WI38 (cell line): ENCODE results near the gene ZNF441.

Source experiments
- H3K4me3 ChIP-seq: 2 replicates; pipeline ENCODE4 v1.5.1; 2011; ENCODE audit warnings: low read depth, mild to moderate bottlenecking, control low read depth, low read length
- CTCF ChIP-seq: IDR thresholded peaks from 2 replicates; pipeline ENCODE4 v1.5.1; 2012; ENCODE audit warnings: low read depth, mild to moderate bottlenecking, control low read depth, low read length

Gene ZNF441

DNA sequence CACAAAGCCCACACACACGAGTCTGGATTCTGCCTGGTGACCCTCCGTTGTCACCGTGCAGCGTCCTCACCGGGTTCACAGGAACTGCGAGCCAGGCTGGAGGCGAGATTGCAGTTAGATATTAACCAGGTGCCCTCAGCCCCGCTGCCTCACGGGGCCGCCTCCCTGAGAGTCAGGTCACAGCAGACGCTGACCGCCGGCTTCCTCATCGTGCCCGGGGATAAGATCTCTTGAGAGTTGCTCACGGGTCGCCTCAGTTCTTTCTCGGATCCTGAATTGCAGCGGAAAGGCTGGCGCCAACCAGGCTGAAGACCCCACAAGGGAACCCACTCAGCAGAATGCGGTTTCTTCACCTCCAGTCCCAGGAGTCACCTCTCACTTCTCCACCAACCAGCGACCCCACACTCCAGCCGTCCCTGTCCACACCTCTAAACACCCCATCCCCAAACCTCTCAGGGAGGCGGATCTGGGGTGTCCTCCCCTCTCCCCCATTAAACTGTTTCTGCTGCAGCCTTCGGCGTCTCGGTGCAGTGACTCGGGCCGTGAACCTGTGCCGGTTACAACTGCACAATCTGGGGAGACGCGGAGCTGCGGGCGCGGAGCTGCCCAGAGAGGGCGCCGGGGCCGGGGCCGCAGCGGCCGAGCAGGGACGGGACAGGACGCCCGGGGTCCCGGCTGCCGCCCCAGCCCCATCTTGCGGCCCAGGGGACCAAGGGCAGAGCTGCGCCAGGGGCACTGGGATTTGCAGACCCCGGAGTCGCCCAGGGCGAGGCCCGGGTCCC is 28.6 kb upstream of the ZNF441 start:
- H3K4me3 ChIP-seq: peak overlapping the region; percentile 94
- no peak for TF ChIP-seq CTCF

DNA sequence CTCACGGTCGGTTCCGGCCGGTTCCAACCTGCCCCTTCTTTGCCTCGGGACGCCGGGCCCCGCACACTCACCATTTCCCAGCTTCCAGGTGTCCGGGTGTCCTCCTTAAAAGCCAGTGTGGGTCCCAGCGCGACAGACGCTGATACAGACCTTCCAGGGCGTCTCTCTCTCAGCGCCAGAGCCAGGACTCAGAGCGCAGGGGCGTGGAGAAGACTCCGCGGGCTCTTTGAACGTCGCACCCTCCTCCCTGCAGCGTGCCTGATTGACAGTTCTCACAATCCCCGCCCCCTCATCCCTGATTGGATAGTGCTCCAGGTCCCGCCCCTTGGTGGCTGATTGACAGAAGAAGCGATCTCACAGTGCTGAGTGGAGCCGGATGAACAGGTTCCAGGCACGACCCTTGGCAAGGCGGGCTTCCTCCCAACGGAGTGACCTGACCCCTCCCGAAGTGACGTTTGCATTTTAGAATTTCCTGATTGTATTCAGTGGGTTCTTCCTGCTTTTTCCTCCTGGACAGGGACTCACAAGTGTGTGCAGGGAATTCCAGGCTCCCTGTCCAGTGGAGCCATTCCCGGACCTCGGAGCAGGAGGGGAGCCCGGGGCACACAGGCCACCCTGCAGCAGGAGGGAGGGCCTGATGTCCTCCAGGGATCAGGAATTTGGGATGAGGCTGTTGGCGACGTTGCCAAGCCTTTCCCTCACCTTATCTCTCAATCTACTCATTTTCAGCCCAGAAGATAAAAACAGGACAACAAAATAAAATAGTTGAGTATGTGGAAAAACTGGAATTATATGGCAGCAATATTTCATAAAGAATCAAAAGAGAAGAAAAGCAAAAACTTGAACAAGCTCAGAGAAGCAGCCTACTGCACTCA is 27.8 kb upstream of the ZNF441 start, which contains the start of gene ZNF823:
Gene ZNF823 (minus strand): TSS at position 201 of the 875 bp plus-strand sequence. CDS start 127 bp downstream, at position 74.
- no peak for TF ChIP-seq CTCF
- H3K4me3 ChIP-seq: peak within 1 kb of the TSS; percentile 94

GRCh38 chr19:11745869-11746268 is 20.9 kb upstream of the ZNF441 start:
- TF ChIP-seq CTCF: no peak

DNA sequence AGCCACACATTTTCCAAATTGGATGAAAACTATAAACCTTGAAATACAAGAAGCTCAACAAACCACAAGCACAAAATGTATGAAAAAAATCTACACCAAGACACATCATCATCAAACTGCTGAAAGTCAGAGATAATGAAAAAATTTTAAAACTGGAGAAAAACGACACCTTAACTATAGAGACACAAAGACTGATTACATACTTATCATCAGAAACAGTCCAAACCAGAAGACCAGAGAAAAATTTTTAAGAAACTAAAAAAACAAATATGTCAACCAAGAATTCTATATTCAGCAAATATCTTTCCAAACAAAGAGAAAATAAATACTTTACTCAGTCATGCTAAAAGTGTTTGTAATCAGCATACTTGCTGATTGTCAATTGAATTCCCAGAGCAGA is 19.5 kb upstream of the ZNF441 start:
- no peak overlapping the region for H3K4me3 ChIP-seq
- TF ChIP-seq CTCF: no peak

More at GRCh38 chr19:11745869-11746268, 20.9 kb upstream of the ZNF441 start:
- no peak overlapping the region for H3K4me3 ChIP-seq

DNA sequence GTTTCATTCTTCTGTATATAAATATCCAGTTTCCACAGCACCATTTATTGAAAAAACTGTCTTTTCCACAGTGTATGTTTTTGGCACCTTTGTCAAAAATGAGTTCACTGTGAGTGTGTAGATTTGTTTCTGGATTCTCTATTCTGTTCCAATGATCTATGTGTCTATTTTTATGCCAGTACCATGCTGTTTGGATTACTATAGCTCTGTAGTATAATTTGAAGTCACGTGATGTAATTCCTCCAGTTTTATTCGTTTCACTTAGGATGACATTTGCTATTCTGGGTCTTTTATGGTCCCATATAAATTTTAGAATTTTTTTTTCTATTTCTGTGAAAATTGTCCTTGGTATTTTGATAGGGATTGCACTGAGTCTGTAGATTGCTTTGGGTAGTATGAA is 17.0 kb upstream of the ZNF441 start:
- H3K4me3 ChIP-seq: no peak overlapping the region
- TF ChIP-seq CTCF: no peak

GRCh38 chr19:11752244-11752736 is 14.5 kb upstream of the ZNF441 start:
- no peak overlapping the region for H3K4me3 ChIP-seq
- TF ChIP-seq CTCF: no peak
